Measurements from ENCODE around the gene UQCC5.

Gene UQCC5, protein sequence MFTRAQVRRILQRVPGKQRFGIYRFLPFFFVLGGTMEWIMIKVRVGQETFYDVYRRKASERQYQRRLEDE

DNA sequence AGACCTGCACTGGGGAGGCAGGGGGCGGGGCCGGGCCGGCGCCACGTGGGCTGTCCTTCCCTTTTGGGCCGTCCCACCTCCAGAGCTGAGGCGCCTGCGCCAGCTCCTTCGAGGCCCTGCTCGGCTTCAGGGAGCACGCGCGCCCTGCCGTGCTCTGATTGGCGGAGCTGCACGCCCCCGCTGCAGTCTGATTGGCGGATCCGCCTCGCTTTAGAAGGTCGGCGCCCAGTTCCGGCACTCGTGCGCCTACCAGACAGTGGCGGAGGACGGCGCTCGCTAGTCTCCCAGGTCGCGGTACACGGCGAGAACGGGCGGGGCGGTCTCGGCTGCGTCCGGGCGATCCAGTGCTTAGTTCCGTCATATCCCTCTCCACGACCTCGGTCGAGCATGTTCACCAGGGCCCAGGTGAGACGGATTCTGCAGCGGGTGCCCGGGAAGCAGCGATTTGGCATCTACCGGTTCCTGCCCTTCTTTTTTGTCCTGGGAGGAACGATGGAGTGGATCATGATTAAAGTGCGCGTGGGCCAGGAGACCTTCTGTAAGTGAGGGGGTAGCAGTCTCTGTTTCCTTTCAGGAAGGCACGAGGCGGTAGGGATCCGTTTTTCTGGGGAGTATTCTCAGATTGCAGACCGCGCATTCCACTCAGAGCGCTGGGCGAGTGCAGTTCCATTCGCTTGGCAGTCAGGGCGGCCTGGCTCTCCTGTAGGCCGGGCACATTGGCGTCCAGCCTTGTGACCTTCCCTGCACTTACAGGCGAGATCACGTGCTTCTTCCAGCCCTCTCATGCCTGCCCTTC lies at the start of gene UQCC5:
UQCC5 (plus strand) TSS at position 237 of the 796 bp plus-strand sequence; CDS start at position 388, 151 bp downstream.
- peak; percentile 85 to 95 for DNase-seq (ENCODE audit: low read depth in 2 of 2, low spot score in 1 of 2)

DNA sequence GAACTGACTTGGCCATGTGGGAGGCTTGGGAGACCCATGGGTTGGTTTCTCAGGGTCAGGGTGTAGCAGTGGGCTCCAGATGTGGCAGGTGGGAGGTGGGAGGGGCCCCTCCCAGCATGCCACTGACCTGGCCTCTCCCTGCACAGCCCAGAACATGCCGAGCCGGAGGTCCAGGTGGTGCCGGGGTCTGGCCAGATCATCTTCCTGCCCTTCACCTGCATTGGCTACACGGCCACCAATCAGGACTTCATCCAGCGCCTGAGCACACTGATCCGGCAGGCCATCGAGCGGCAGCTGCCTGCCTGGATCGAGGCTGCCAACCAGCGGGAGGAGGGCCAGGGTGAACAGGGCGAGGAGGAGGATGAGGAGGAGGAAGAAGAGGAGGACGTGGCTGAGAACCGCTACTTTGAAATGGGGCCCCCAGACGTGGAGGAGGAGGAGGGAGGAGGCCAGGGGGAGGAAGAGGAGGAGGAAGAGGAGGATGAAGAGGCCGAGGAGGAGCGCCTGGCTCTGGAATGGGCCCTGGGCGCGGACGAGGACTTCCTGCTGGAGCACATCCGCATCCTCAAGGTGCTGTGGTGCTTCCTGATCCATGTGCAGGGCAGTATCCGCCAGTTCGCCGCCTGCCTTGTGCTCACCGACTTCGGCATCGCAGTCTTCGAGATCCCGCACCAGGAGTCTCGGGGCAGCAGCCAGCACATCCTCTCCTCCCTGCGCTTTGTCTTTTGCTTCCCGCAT lies 49.2 kb upstream of the UQCC5 start:
- DNase-seq (ENCODE audit: low read depth in 2 of 2, low spot score in 1 of 2), result no peak

DNA sequence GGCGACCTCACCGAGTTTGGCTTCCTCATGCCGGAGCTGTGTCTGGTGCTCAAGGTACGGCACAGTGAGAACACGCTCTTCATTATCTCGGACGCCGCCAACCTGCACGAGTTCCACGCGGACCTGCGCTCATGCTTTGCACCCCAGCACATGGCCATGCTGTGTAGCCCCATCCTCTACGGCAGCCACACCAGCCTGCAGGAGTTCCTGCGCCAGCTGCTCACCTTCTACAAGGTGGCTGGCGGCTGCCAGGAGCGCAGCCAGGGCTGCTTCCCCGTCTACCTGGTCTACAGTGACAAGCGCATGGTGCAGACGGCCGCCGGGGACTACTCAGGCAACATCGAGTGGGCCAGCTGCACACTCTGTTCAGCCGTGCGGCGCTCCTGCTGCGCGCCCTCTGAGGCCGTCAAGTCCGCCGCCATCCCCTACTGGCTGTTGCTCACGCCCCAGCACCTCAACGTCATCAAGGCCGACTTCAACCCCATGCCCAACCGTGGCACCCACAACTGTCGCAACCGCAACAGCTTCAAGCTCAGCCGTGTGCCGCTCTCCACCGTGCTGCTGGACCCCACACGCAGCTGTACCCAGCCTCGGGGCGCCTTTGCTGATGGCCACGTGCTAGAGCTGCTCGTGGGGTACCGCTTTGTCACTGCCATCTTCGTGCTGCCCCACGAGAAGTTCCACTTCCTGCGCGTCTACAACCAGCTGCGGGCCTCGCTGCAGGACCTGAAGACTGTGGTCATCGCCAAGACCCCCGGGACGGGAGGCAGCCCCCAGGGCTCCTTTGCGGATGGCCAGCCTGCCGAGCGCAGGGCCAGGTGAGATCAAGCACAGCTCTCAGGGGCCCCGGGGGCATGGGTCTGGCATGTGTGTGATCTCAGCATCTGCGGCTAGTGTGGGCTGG lies 48.4 kb upstream of the UQCC5 start:
- DNase-seq (ENCODE audit: low read depth in 2 of 2, low spot score in 1 of 2), result no peak

DNA sequence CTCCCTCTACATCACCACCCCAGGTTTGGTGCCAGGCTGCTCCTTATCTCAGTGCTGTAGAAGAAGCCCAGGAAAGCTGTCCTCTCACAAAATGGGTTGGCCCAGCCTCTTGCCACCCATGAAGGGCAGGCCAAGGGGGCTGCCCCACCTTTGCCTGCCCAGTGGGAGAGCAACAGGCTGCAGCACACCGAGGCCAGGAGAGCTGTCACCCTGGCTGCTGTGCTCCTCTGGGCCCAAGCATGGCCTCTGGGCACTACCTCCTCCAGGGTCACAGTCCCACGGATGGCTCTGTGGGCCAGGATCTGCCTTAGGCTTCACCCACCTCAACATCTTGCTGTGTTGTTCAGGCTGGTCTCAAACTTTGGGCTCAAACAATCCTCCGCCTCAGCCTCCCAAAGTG lies 47.7 kb upstream of the UQCC5 start:
- DNase-seq (ENCODE audit: low read depth in 2 of 2, low spot score in 1 of 2), result no peak

DNA sequence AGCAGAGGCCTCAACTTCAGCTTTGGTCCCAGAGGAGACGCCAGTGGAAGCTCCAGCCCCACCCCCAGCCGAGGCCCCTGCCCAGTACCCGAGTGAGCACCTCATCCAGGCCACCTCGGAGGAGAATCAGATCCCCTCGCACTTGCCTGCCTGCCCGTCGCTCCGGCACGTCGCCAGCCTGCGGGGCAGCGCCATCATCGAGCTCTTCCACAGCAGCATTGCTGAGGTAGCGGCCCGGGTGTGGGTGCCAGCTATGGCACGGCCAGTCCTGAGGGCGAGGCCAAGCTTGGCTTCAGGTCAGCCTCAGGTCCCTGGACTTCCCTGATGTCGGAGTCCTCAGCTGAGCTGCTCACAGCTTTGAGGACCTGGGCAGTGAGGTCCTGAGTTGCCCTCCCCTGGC lies 47.0 kb upstream of the UQCC5 start:
- no peak for DNase-seq (ENCODE audit: low read depth in 2 of 2, low spot score in 1 of 2)

DNA sequence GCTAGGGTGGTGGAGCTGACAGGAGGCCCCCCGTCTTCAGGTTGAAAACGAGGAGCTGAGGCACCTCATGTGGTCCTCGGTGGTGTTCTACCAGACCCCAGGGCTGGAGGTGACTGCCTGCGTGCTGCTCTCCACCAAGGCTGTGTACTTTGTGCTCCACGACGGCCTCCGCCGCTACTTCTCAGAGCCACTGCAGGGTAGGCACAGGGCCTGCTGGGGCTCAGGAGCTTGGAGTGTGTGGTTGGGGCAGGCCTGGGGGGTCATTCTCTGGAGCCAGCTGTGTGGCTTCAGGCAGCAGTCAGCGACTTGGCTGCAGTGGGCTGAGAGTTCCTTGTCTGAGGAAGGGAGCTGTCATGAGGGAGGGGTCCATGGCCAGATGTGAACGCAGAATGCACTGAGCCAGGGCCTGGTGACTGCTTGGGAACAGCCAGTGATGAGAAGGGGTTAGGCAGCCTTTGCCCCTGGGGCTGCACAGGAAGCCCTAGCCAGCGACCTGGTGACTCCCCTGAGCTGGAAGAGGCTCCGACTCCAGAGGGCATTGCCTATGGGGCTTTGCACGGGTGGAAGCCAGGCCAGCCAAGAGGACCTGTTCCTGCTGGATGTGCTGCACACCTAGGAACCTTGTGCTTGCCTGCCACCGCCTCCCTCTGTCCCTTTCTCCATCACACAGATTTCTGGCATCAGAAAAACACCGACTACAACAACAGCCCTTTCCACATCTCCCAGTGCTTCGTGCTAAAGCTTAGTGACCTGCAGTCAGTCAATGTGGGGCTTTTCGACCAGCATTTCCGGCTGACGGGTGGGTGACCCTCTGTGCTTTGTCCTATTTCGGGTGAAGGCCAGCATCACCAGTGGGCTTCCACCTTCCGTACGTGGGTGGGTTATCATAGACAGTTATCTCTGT lies 46.1 kb upstream of the UQCC5 start:
- no peak for DNase-seq (ENCODE audit: low read depth in 2 of 2, low spot score in 1 of 2)

DNA sequence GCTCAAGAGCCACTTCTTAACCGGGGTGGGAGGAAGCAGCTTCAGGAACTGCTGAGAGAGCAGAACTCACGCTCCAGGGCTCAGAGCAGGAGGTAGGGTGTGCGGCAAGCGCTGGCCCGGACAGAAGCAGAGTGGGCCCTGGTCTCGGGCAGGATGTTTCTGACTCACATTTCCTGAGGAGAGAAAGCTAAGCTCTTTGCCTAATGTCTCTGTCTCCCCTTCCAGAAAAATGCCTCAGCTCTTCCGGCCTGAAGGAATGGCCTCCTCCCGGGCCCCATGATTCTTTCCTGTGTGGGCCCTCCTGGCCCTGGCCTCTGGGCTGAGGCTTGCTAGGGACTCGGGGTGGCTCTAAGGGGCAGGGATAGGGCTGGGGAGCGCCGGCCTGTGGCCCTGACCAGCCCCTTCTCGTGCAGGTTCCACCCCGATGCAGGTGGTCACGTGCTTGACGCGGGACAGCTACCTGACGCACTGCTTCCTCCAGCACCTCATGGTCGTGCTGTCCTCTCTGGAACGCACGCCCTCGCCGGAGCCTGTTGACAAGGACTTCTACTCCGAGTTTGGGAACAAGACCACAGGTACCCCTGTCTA lies 45.4 kb upstream of the UQCC5 start:
- DNase-seq (ENCODE audit: low read depth in 2 of 2, low spot score in 1 of 2), result no peak

DNA sequence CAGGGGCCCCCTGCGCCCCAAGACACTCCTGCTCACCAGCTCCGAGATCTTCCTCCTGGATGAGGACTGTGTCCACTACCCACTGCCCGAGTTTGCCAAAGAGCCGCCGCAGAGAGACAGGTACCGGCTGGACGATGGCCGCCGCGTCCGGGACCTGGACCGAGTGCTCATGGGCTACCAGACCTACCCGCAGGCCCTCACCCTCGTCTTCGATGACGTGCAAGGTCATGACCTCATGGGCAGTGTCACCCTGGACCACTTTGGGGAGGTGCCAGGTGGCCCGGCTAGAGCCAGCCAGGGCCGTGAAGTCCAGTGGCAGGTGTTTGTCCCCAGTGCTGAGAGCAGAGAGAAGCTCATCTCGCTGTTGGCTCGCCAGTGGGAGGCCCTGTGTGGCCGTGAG lies 44.3 kb upstream of the UQCC5 start:
- no peak for DNase-seq (ENCODE audit: low read depth in 2 of 2, low spot score in 1 of 2)

DNA sequence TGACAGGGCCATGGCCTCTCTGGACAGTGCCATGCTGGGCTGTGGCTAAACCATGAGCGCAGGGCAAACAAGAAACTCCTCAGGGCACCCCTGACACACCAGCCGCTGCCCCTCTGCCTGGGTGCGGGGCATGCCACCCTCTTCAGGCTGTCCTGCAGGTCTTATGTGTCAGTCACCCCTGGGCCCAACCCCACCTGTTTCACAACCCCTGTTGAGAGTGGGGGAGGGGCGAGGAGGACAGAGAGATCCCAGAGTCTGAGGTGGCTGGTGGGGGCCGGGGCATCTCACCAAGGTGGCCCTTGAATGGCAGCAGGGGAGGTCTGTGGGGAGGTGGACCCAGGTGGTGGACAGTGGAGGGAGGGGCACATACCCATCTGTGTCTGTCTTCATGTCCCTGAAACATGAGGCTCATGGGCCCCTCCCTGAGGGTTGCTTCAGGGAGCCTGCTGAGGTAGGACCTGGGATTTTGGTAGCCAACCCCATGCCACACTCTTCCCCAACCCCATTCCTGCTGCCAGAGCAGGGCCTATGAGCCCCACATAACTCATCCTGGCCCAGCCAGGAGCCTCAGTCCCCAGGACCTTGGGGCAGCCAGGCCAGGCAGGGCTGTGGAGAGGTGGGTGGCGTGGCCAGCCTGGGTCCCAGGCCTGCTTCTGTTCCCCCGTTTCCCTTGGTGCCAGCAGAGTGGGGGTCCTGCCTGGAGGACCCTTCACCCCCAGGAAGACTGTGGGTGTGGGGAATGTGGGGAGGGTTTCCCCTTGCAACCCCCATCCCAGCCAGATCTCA lies 43.0 kb upstream of the UQCC5 start:
- DNase-seq (ENCODE audit: low read depth in 2 of 2, low spot score in 1 of 2), result no peak

DNA sequence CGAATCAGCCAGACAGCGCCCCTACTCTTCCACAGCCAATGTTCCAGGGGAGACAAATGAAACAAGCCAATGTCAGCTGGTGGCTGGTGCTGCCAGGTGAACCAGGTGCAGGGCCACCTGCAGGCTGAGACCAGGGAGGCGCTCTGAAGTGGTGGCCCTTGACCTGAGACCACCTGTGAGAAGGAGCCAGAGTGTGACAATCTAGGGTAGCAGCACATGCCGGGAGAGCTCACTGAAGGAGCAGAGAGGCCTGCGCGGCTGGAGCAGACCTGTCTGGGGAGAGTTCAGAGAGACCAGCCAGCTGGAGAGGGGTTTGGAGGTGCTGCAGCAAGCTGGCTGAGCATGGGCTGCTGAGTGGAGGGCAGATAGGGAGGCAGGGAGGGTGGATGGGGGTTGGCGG lies 42.0 kb upstream of the UQCC5 start:
- DNase-seq (ENCODE audit: low read depth in 2 of 2, low spot score in 1 of 2), result no peak

DNA sequence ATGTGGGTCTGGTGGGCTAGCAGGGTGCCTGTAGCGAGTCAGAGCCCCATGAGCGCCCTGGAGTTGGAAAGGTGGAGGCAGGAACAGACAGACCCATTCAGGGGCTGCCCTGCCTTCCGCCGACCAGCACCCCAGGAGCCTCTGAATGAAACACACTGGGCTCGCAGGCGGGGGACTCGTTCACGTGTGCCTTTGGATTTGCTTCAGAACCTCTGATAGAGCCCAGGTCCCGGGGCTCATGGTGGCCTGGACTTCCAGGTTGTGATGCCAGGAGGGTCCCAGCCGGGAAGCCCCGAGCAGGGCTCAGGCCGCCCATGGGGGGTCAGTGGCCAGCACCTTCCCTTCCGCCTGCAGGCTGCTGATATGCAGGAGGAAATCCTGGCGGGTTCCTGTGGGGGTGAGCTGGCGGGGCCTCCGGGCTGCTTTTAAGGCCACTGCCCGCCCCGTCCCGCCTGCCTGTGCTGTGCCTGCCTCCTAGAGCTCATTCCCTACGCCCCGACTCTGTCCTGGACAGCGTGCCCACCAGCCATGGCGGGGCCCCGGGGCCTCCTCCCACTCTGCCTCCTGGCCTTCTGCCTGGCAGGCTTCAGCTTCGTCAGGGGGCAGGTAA lies 41.4 kb upstream of the UQCC5 start, which contains the start of gene STAB1:
STAB1 (plus strand) TSS at position 453 of the 610 bp plus-strand sequence; CDS start at position 529, 76 bp downstream.
- DNase-seq (ENCODE audit: low read depth in 2 of 2, low spot score in 1 of 2), result no peak

DNA sequence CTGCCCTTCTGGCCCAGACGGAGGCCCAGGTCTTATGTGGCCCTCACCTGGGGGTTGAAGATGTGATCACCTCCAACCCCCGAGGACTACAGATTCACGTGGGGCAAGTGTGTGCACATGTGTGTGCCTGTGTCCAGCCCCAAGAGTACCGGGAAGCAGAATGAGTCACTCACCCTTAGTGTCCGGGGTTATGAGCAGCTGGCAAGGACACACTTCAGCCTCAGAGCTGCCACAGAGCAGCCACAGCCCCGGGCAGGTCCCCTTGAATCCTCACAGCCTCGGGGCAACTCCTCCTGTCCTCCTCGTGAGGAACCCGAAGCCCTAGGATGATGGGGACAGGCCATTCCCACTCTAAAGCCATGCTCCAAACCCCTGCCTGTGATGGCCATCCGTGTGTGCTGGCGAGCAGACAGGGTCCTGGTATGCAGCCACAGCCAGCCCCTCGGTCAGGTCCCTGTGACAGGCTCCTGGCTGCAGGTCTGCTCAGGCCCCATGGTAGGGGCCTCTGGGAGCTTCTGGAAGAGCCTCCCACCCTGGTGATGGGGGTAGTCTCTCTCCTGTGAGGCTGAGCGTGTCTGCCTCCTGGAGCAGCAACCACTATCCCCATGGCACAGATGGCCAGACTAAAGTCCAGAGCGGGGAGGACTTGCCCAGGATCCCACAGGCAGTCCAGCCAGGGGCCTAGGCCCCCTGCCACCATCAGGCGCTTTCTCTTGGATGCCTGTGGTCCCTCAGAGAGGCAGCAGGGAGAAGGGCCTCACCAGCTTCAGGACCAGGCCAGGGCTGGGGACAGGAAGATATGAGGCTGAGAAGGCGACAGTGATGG lies 40.4 kb upstream of the UQCC5 start:
- no peak for DNase-seq (ENCODE audit: low read depth in 2 of 2, low spot score in 1 of 2)

DNA sequence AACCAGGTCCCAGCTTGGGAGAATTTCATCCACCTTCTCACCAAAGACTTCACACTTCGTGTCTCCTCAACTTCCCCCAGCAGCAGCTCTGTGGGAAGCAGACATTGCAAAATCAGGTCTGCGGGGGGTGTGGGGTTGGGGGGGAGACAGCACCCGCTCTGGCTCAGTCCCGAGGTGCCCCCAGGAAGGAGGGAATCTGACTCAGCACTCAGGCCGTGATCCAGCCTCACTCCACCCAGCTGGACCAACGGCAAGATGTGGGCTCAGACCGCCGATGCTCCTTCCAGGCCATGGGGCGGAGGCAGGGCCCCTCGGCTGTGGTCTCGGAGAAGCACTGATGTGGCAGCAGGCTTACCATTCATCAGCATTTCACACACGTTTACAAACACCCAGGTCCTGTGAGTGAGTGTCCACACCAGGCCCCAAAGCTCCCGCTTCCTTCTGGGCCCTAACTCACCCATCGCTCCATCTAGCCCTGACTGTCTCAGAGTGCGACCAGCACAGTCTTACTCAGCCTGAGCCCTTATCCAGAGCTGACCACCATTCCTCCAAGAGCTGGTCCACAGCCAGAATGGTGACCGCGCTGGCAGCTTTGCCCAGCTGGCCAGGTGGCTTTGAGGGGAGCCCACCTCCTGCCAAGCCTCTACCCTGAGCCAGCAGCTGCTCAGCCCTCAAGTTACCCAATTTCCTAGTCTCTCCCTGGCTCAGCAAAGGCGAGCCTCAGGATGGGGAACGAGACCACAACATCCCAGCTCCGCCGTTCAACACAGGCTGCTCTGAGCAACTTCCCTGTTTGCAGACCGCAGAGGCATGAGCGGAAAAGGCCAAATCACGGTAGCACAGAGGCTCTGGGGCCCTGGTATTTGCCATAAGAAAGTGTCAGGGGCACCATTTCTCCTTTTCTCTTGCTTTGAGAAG lies 38.0 kb upstream of the UQCC5 start:
- no peak for DNase-seq (ENCODE audit: low read depth in 2 of 2, low spot score in 1 of 2)

DNA sequence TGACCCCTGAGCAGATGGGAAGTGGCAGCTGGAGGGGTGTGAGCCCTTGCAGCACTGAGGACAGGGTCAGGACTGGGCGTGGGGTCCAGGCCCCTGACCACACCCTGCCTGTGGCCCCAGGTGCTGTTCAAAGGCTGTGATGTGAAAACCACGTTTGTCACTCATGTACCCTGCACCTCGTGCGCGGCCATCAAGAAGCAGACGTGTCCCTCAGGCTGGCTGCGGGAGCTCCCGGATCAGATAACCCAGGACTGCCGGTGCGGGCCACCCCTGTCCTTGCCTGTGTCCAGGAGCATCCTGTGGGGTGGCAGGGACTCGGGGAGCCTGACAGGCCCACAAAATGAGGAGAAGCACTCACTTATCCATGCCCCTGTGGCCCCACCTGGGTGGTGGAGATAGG lies 35.4 kb upstream of the UQCC5 start:
- no peak for DNase-seq (ENCODE audit: low read depth in 2 of 2, low spot score in 1 of 2)

DNA sequence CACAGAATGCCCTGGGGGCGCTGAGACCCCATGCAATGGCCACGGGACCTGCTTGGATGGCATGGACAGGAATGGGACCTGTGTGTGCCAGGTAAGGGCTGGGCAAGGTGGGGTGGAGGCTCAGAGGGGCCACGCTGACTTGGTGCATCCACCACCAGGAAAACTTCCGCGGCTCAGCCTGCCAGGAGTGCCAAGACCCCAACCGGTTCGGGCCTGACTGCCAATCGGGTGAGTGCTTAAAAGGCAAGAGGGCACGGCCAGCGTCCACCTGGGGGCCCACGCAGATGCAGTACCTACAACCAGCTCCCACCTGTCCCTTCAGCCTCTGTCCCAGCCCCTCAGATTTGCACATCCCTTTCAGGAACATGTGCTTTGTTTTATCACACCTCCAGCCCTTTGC lies 34.4 kb upstream of the UQCC5 start:
- no peak for DNase-seq (ENCODE audit: low read depth in 2 of 2, low spot score in 1 of 2)

DNA sequence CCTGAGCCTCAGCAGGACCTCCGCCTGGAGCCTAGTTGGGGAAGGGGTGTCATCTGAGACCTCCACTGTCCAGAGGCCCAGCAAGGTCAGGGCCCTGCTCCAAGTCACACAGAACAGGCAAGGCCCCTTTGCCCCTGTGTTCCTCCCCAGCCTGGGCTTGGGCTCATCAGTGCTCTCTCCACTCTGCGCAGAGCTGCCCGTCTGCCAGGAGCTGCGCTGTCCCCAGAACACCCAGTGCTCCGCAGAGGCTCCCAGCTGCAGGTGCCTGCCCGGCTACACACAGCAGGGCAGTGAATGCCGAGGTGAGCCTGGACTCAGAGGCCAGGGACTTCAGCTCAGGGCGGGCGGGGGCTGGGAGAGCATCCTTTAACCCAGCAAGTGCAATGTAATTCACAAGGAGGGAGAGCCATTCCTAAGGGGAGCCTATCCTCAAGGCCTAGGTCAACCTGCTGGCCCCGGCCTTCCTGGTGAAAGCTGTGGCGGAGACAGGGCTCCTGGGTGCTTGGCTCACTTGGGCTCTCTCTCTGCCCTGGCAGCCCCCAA lies 33.5 kb upstream of the UQCC5 start:
- DNase-seq (ENCODE audit: low read depth in 2 of 2, low spot score in 1 of 2), result no peak
